Stimulated activated CD4-positive, alpha-beta T cell treated with anti-CD3 and anti-CD28 coated beads, Interleukin-2, amount 100 ng/mL, for 48 hours (primary cell): Measurements from ENCODE around the gene NUP160.
"Not testable (repeated sequence)": the region's sequence is repeated elsewhere in the genome, so short reads cannot be mapped to it uniquely, and the experiment has no call there.

ENCODE experiments used
- DNase-seq, 2 donors: peaks; one replicate each; pipeline ENCODE4 v3.0.0-alpha.2; 2020

Gene NUP160

DNA sequence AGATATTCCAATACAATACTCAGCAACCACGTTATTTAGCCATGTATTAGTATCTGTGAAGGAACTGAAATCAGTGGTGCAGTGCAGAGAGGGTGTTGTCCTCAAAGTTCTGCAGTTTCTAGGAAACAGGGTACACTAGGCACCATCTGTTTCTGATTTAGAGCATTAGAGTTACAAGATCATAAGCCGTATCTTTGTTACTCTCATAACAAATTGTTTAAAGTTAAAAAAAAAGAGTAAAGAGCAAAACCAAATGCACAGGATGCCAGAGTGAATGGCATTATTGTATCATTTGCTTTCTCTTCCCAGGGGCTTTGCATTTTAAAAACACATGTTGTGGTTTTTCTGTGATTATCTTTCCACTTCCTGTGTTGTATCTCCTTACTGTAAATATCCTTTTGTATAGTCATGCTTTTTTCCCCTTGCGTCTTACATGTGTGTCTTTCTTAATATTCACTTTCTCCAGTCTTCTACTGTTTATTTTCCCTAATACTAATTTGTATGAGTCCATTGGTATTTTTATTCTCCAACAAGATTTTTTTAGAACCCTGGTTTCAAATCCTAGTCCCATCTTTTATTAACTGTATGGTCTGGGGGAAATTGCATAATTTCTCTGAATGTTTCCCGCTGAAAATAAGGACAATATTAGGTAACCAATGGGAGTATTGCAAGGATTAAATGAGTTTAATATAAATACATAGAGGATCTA is 15.2 kb upstream of the NUP160 start:
- no peak for DNase-seq

DNA sequence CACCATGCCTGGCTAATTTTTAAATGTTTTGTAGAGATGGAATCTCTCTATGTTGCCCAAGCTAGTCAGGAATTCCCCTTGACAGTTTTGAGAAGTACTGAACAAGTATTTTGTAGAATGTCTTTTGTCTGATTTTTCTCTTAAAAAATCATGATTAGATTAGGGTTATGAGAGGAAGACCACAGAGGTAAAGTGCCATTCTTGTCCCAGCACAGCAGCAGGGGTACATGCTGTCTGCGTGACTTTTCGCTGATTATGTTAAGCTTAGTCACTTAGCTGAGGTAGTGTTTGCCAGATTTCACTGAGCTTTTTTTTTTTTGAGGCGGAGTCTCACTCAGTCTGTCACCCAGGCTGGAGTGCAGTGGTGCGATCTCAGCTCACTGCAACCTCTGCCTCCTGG is 13.6 kb upstream of the NUP160 start:
- DNase-seq, result no peak

GRCh38 chr11:47860536-47860935 is 12.4 kb upstream of the NUP160 start:
- DNase-seq, result no peak

GRCh38 chr11:47857892-47858543 is 9.9 kb upstream of the NUP160 start:
- no peak for DNase-seq

DNA sequence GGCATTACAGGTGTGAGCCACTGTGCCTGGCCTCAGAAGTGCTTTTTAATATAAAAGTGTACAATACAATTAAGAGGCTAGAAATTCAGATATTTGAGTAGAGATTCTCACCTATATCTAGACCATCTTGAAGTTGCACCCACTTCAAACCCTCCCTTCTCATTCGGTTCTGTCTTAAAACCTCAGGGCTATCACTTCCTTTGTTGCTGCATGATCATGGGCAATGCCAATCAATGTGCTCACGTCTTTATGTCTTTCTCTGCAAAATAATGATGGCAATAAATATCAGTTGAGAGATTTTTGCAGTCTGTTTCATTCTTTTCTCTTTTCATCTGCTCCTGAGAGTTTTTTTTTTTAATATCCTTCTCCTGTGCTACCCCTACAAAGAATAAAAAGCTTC is 9.3 kb upstream of the NUP160 start:
- DNase-seq, result no peak

- DNase-seq, result no peak
Measured at GRCh38 chr11:47856186-47856585, 8.0 kb upstream of the NUP160 start.

DNA sequence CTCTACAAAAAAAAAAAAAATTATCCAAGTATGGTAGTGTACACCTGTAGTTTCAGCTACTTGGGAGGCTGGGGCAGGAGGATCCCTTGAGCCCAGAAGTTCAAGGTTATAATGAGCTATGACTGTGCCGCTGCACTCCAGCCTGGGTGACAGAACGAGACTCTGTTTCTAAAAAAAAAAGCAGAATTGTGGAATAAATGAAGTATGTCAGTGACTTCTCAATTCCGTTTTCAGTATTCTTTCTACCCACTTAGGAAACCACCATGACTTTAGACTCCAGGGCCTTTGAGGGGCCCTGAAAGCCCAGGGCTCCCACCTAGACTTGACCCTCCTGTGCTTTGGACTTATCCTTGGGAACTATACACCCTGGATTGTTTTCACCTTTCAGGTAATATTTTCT is 6.5 kb upstream of the NUP160 start:
- no peak for DNase-seq

DNA sequence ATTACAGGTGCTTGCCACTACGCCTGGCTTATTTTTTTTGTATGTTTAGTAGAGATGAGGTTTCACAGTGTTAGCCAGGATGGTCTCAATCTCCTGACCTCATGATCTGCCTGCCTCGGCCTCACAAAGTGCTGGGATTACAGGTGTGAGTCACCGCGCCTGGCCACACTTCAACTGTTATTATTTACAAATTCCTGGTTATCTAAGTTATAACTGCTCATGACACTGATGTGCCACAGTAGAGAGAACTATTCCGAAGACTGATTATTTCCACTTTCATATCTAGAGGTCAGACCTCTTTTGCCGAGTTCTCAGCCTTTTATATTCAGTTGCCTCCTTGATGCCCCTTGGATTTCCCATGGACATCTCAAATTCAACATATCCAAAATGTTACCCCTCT is 3.9 kb upstream of the NUP160 start:
- DNase-seq, result no peak

- no peak for DNase-seq
Measured at GRCh38 chr11:47850337-47850736, 2.2 kb upstream of the NUP160 start.

- DNase-seq, result no peak
Measured at GRCh38 chr11:47848700-47849155, 578 bp upstream of the NUP160 start.

- DNase-seq, result no peak
Measured at GRCh38 chr11:47847537-47847891, 636 bp downstream of the NUP160 start.

GRCh38 chr11:47846998-47847397 is 1.2 kb downstream of the NUP160 start:
- no peak for DNase-seq

DNA sequence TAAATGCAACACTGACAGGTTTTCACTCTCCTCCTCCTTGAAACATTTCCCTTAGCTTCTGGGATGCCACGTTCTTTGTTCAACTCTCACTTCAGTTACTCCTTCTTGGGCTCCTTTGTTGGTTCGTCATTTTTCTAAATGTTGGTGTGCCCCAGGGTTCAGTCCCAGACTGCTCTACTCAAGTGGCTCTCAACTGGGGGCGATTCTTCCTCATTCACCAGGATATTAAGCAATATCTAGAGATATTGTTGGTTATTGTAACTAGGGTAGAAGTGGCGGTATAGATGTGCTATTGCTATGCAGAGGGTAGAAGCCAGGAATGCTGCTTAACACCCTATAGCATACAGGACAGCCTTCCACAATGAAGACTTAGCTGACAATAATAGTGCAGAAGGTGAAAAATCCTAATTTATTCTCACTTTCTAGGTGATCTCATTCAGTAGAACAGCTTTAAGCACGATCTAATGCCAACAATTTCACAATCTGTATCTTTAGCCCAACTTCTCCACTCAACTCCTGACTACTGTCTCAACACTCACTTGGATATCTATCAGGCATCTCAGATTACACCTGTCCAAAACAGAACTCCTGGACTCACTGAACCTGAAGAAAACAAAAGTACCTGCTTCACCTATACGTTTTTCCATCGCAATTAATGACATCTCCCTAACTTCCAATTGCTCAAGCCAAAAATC is 4.6 kb downstream of the NUP160 start:
- DNase-seq, result no peak

- DNase-seq, result no peak
Measured at GRCh38 chr11:47842749-47843148, 5.4 kb downstream of the NUP160 start.

- DNase-seq, result no peak
Measured at GRCh38 chr11:47837929-47838328, 10.2 kb downstream of the NUP160 start.

GRCh38 chr11:47837292-47837691 is 10.9 kb downstream of the NUP160 start:
- no peak for DNase-seq

DNA sequence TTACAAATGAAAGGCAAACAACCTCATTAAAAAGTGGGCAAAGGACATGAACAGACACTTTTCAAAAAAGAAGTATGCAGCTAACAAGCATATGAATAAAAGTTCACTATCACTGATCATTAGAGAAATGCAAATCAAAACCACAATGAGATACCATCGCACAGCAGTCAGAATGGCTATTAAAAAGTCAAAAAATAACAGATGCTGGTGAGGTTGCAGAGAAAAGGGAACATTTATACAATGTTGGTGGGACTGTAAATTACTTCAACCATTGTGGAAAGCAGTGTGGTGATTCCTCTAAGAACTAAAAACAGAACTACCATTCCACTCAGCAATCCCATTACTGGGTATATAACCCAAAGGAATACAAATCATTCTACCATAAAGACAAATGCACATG is 18.1 kb downstream of the NUP160 start:
- not testable (repeated sequence) for DNase-seq

GRCh38 chr11:47828284-47828683 is 19.9 kb downstream of the NUP160 start:
- DNase-seq, result no peak

- not testable (repeated sequence) for DNase-seq
Measured at GRCh38 chr11:47822664-47823063, 25.5 kb downstream of the NUP160 start.

- DNase-seq, result no peak
Measured at GRCh38 chr11:47819743-47820142, 28.4 kb downstream of the NUP160 start.

- no peak for DNase-seq
Measured at GRCh38 chr11:47800759-47801158, 47.4 kb downstream of the NUP160 start.

- DNase-seq, result peak; percentile 22 to 25
Measured at GRCh38 chr11:47797633-47798032, 50.5 kb downstream of the NUP160 start.

- DNase-seq, result no peak
Measured at GRCh38 chr11:47791774-47792430, 56.2 kb downstream of the NUP160 start.

DNA sequence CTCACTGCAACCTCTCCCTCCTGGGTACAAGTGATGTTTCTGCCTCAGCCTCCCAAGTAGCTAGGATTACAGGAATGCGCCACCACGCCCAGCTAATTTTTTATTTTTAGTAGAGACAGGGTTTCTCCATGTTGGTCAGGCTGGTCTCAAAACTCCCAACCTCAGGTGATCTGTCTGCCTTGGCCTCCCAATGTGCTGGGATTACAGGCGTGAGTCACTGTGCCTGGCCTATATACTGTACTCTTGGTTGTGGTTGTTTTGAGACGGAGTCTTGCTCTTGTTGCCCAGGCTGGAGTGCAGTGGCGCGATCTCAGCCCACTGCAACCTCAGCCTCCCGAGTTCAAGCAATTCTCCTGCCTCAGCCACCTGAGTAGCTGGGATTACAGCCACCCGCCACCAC is 58.1 kb downstream of the NUP160 start:
- DNase-seq, result not testable (repeated sequence)
